ENCODE measurements around the gene PPP6R2. TPM values are rescaled to one million over a fixed set of nuclear protein-coding genes. Genes with fewer than 3 reads are reported as not detected.

PPP6R2 gene
- total RNA-seq, 1 donor from 2014 or later = 87.9 TPM

DNA sequence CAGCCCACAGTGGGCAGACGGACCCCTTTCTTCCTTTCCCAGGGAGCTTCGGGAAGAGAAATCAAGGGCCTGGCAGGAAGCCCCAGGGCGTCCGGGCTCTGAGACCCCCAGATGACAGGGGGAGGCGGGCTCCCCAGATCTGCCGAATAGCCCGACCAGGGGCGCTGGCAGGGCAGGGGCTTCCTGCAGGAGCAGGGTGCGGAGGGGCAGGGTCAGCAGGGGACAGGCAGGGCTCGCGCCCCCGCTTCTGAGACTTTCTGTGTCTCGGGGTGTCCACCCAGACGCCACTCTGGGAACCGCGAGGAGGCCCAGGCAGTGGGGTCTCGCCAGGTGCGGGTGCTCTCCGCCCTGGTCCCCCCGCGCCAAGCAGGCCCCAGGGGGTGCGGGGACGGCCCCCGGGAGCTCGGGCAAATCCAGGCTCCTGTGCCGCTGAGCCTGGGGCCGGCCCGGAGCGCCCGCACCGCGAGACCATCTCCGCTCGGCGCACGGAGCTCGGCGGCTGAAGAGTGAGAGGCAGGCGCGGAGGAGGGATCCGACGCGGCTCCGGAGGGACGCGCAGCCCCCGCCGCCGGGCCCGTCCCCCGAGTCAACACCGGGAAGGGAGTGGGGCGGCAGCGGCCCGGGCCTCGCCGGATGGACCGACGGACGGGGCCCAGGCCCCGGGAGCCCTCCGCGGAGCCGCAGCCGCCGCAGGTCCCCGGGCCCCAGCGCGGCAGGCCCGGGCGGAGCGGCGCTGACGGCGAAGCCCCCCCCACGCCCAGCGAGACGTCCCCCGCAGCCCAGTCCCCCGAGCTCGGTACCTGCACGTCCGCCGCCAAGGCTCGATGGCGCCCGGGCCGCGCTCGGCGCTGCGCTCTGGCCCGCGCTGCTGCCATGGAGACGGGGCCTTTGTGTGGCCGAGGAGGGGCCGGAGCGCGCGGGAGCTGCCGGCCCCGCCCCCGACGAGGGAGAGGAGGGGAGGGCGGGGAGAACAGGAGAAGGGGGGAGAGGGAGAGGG lies 36.1 kb upstream of the PPP6R2 start, which contains the start of gene PLXNB2:
PLXNB2 (minus strand) TSS at position 894 of the 997 bp plus-strand sequence. CDS start 17,062 bp downstream, outside the sequence.
- Mint-ChIP-seq H3K9me3 (ENCODE audit: low read depth) (no peaks in the 10 kb centered on the region), H3K4me3 (ENCODE audit: low read depth) (peak within 1 kb of the TSS; percentile 88), H3K4me1 (ENCODE audit: low read depth) (peaks cover 17% of the 10 kb centered on the region), H3K27me3 (no peaks in the 10 kb centered on the region), H3K27ac (no peak within 1 kb of the TSS), H3K36me3 (ENCODE audit: insufficient read depth) (peaks cover 1% of the 10 kb centered on the region)
- peak; percentile 70 for DNase-seq (ENCODE audit: low spot score, unreplicated experiment)
- TF ChIP-seq, protein P1, sequence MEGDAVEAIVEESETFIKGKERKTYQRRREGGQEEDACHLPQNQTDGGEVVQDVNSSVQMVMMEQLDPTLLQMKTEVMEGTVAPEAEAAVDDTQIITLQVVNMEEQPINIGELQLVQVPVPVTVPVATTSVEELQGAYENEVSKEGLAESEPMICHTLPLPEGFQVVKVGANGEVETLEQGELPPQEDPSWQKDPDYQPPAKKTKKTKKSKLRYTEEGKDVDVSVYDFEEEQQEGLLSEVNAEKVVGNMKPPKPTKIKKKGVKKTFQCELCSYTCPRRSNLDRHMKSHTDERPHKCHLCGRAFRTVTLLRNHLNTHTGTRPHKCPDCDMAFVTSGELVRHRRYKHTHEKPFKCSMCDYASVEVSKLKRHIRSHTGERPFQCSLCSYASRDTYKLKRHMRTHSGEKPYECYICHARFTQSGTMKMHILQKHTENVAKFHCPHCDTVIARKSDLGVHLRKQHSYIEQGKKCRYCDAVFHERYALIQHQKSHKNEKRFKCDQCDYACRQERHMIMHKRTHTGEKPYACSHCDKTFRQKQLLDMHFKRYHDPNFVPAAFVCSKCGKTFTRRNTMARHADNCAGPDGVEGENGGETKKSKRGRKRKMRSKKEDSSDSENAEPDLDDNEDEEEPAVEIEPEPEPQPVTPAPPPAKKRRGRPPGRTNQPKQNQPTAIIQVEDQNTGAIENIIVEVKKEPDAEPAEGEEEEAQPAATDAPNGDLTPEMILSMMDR (IDR thresholded peaks at IDR 0.05; ENCODE audit: unreplicated experiment) = no peak

DNA sequence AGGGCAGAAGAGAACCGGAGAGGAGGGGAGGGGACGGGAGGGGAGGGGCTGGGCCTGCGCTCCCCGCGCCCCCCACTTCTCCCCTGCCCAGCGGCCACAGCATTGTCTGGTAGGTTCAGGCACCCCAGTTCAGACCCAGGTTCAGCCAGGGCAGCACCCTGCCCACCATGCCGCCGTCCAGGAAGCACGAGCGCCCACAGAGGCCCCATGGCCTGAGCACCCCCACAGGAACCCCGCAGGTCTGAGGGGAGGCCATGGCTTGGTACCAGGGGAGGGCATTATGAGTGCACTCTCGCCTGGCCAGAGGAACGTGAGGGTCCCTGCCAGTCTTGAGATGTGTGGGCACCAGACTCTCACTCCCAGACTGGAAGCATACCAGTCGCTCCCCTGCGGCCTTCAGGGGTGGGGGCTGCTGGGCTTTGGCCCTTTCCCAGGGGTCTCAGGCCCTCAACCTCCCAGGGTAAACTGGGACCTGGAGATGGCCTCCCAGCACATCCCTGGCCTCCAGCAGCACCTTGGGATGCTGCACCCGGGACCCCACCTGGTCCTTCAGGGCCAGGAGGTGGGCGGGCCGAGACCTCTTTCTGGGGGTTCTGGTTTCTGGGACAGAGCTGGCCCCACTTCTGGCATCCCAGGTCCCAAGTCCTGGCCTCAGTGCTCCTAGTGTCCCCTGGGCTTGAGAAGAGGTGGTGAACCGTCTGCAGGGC lies 35.1 kb upstream of the PPP6R2 start:
- no peaks in the 10 kb centered on the region for H3K9me3 Mint-ChIP-seq (ENCODE audit: low read depth)
- H3K4me3 Mint-ChIP-seq (ENCODE audit: low read depth) = peak overlapping the region; percentile 58
- H3K27ac Mint-ChIP-seq = no peak overlapping the region
- H3K4me1 Mint-ChIP-seq (ENCODE audit: low read depth) = peaks cover 17% of the 10 kb centered on the region
- no peaks in the 10 kb centered on the region for H3K27me3 Mint-ChIP-seq
- H3K36me3 Mint-ChIP-seq (ENCODE audit: insufficient read depth) = peaks cover 1% of the 10 kb centered on the region
- DNase-seq (ENCODE audit: low spot score, unreplicated experiment) = no peak
- TF ChIP-seq, protein P1 (IDR thresholded peaks at IDR 0.05; ENCODE audit: unreplicated experiment) = no peak

DNA sequence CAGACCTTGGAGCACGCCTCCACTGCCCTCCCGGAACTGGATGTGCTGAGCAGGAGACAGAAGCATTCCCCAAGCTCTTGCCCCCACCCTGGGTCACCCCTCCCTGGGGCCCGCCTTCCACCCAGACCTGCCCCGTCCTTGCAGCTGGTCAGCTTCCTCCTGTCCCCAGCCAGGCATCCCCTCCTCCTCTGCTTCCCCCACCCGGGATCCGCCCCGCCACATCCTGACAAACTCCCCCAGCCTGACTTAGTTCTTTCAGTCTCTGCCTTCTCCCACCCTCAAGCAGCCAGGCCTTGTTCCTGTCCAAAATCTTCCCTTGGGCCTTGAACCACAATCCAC lies 34.6 kb upstream of the PPP6R2 start:
- Mint-ChIP-seq H3K36me3 (ENCODE audit: insufficient read depth) (peaks cover 1% of the 10 kb centered on the region), H3K4me1 (ENCODE audit: low read depth) (peaks cover 17% of the 10 kb centered on the region), H3K27ac (peak overlapping the region; percentile 25), H3K27me3 (no peaks in the 10 kb centered on the region), H3K4me3 (ENCODE audit: low read depth) (peak overlapping the region; percentile 64), H3K9me3 (ENCODE audit: low read depth) (no peaks in the 10 kb centered on the region)
- no peak for DNase-seq (ENCODE audit: low spot score, unreplicated experiment)
- TF ChIP-seq, protein P1 (IDR thresholded peaks at IDR 0.05; ENCODE audit: unreplicated experiment) = no peak

DNA sequence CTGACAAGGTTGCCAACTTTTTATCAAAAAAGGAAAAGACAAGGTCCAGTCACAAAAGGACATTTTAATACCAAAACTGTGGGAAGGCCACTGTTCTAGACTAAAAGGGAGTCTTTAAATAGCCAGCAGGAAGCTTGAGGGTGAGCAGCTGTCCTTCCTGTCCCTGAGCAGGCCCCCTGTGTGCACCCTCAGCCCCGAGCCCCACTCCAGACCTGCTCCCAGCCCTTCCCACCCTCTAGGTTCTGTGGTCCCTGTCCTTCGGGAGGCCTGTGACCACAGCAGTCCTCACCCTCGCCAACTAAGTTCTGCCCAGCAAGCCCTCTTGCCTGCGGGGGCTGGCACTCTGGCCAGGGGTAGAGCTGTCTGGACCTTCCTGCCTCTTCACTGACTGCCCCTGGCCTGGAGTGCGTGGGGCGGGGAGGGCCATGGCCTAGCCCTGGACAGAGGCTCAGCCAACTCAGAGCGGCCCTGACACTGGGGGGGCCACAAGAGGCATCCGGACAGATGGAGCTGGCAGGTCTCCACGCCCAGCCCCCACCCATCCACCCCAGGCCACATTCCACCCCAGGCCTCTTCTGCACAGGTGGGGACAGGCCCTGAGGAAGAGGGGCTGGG lies 34.0 kb upstream of the PPP6R2 start:
- TF ChIP-seq, protein P1 (IDR thresholded peaks at IDR 0.05; ENCODE audit: unreplicated experiment) = no peak
- Mint-ChIP-seq H3K4me3 (ENCODE audit: low read depth) (peak overlapping the region; percentile 64), H3K9me3 (ENCODE audit: low read depth) (no peaks in the 10 kb centered on the region), H3K27me3 (no peaks in the 10 kb centered on the region), H3K4me1 (ENCODE audit: low read depth) (peaks cover 16% of the 10 kb centered on the region), H3K27ac (peak overlapping the region; percentile 25), H3K36me3 (ENCODE audit: insufficient read depth) (peaks cover 1% of the 10 kb centered on the region)
- DNase-seq (ENCODE audit: low spot score, unreplicated experiment) = no peak

DNA sequence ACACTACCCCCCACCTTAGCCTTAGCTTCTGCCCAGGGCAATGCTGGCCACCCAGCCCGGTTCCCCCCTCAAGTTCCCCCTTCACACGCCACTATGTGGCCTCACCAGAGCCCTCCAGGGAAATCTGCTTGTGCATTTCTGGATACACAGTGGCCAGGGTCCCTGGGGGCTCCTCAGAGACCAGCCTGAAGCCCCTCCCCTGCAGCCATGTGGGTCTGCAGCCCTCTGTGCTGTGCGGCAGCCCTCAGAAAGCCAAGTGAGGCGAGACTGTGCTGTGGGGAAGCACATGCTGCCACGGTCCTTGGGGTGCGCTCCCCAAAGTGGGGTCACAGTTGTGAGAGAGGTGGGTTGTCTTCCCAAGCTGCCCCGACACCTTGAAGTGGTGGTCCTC lies 33.5 kb upstream of the PPP6R2 start:
- DNase-seq (ENCODE audit: low spot score, unreplicated experiment) = no peak
- Mint-ChIP-seq H3K4me3 (ENCODE audit: low read depth) (no peak overlapping the region), H3K9me3 (ENCODE audit: low read depth) (no peaks in the 10 kb centered on the region), H3K27me3 (no peaks in the 10 kb centered on the region), H3K4me1 (ENCODE audit: low read depth) (peaks cover 13% of the 10 kb centered on the region), H3K27ac (no peak overlapping the region), H3K36me3 (ENCODE audit: insufficient read depth) (peaks cover 3% of the 10 kb centered on the region)
- TF ChIP-seq, protein P1 (IDR thresholded peaks at IDR 0.05; ENCODE audit: unreplicated experiment) = no peak
